Measurements from ENCODE around the gene SPTBN4. TPM values are rescaled to one million over a fixed set of nuclear protein-coding genes. Genes with fewer than 3 reads are reported as not detected.

The SPTBN4 gene
- total and polyA plus RNA-seq, 2 of the 4 experiments (the other 2 are of a cell fraction) = 0.72 to 0.91 TPM

GRCh38 chr19:40581531-40581930, 114.7 kb downstream of the SPTBN4 start:
- no peak overlapping the region for H4K5ac ChIP-seq (ENCODE audit: low read depth, low read length)
- H3K79me1 ChIP-seq (ENCODE audit: low read depth in 1 of 2, low read length in 2 of 2) = peaks cover 5 to 19% of the 10 kb centered on the region in 2 experiments; a peak in 2 of 4 replicates
- H3K4me2 ChIP-seq (ENCODE audit: low read depth, low read length) = no peak overlapping the region
- POLR2A ChIA-PET (ENCODE audit: unreplicated experiment) = no interaction called here
- no peaks in the 10 kb centered on the region for H3K9me3 ChIP-seq (ENCODE audit: control insufficient read depth, insufficient read depth, low read length)
- no peak overlapping the region for H2BK20ac ChIP-seq (ENCODE audit: low read depth, low read length)
- H4K8ac ChIP-seq (ENCODE audit: low read depth in 2 of 2, low read length in 2 of 2) = no peak overlapping the region
- peaks cover 8% of the 10 kb centered on the region; the same call in 1 of the 2 replicates for H3K9me1 ChIP-seq (ENCODE audit: insufficient read depth, low read length)
- no peaks in the 10 kb centered on the region; the same call in 1 of the 2 replicates for H4K20me1 ChIP-seq (ENCODE audit: insufficient read depth, low read length)
- H3K23ac ChIP-seq (ENCODE audit: low read depth, low read length) = no peak overlapping the region
- no peak overlapping the region for H3K14ac ChIP-seq (replicated peaks; ENCODE audit: low read depth, low read length)
- WGBS, 2 experiments (ENCODE audit: extremely low coverage in 2 of 2, insufficient read length in 1 of 2) = 100% methylated on average over 2 of the region's 5 CpGs; no CpG with 5 or more reads in 1 of the 2 experiments
- H2BK5ac ChIP-seq (ENCODE audit: low read depth, low read length, poor library complexity, severe bottlenecking) = no peak overlapping the region
- CTCF ChIA-PET = no interaction called here
- in situ Hi-C loops (cut with MboI; ENCODE audit: low sequenced_read_pairs) = no loop called here
- H3K4ac ChIP-seq (ENCODE audit: low read depth, low read length) = no peak overlapping the region
- no peak overlapping the region for H4K91ac ChIP-seq (ENCODE audit: insufficient read depth, low read depth, low read length)
- H3K9ac ChIP-seq (ENCODE audit: low read depth, low read length) = no peak overlapping the region
- H2AFZ ChIP-seq (replicated peaks; ENCODE audit: low read length, poor library complexity) = no peak overlapping the region
- no TSS peak for BruUV-seq (replicated peaks)
- H3K36me3 ChIP-seq (ENCODE audit: control insufficient read depth, insufficient read depth, low read length) = peaks cover 41% of the 10 kb centered on the region
- ATAC-seq (ENCODE audit: low read depth) (no peak), DNase-seq (no peak)
- H3K27me3 ChIP-seq (ENCODE audit: control insufficient read depth, insufficient read depth, low read length) = no peaks in the 10 kb centered on the region
- TF ChIP-seq CTCF (conservative IDR thresholded peaks at IDR 0.05; ENCODE audit: low read depth, low read length) (no peak), SMC3 (IDR thresholded peaks at IDR 0.05; ENCODE audit: low read depth, low read length) (no peak), RFX5 (IDR thresholded peaks at IDR 0.05; ENCODE audit: low read depth, low read length) (no peak), MAZ (IDR thresholded peaks at IDR 0.05; ENCODE audit: borderline replicate concordance, low read depth, low read length) (no peak)
- no peak overlapping the region for H2BK15ac ChIP-seq (ENCODE audit: low read depth, low read length)
- H2BK120ac ChIP-seq (ENCODE audit: low read depth, low read length) = no peak overlapping the region
- H2AK5ac ChIP-seq (ENCODE audit: low read depth, low read length) = no peak overlapping the region
- no peak overlapping the region for H3K27ac ChIP-seq (ENCODE audit: insufficient read depth, low read length)
- H3K56ac ChIP-seq (ENCODE audit: extremely low read depth, insufficient read depth, low read length) = no peak overlapping the region
- no peak overlapping the region for H3K18ac ChIP-seq (ENCODE audit: low read depth, low read length)
- H3K4me1 ChIP-seq (ENCODE audit: control insufficient read depth, insufficient read depth, low read length) = peaks cover 2% of the 10 kb centered on the region
- intact Hi-C loops (cut with micrococcal nuclease) = no loop called here
- no peak overlapping the region for H2AK9ac ChIP-seq (replicated peaks; ENCODE audit: low read depth, low read length, poor library complexity)
- dilution Hi-C loops (cut with HindIII; ENCODE audit: low sequenced_read_pairs, unreplicated experiment) = no loop called here
- H3K4me3 ChIP-seq (ENCODE audit: insufficient read depth, low read depth, low read length) = no peak overlapping the region
